ENCODE measurements around the gene ACOX1.

The ACOX1 gene

DNA sequence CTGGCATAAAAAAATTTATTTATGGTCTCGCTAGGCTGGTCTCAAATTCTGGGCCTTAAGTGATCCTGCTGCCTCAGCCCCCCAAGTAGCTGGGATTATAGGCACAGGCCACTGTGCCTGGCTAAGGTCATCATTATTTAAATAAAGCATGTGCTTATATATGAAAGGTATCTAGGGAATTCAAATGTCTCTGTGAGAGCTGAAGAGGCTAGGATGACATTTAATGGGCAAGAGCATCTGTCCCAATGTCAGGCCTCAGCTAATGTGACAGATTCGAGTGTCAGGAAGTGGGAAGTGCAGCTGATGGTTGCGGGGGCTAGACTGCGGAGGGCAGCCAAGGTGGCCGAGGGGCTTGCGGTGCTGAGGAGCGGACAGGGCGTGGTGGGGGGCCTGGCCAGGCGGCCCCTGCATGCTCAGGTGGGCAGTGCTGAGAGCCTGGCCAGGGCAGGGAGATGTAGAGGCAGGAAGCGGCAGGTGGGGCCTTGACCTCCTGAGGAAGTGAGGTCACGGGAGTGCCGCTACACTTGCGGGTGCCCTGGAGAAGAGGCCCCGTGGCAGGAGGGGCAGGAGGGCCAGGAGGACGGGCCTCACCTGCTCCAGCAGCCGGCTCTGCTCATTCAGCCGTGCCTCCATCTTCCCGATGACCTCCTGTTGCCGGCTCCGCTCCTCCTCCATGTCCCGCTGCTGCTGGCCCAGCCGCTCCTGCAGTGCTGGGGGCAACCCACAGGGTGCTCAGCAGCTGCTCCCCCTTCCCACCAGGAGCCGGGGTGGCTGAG, 61.6 kb downstream of the ACOX1 start:
- no peak for TF ChIP-seq CTCF (IDR thresholded peaks at IDR 0.05; ENCODE audit: low read depth, low read length)
- no peak for DNase-seq (ENCODE audit: low read depth in 2 of 2)
- H3K4me3 ChIP-seq (replicated peaks in 1 of 2; ENCODE audit: low read depth in 2 of 2, low read length in 2 of 2): no peak overlapping the region

- no peak for DNase-seq (ENCODE audit: low read depth in 2 of 2)
- H3K4me3 ChIP-seq (replicated peaks in 1 of 2; ENCODE audit: low read depth in 2 of 2, low read length in 2 of 2): no peak overlapping the region
- TF ChIP-seq CTCF (IDR thresholded peaks at IDR 0.05; ENCODE audit: low read depth, low read length): no peak
These were observed 63.7 kb downstream of the ACOX1 start for GRCh38 chr17:75915268-75915667.

DNA sequence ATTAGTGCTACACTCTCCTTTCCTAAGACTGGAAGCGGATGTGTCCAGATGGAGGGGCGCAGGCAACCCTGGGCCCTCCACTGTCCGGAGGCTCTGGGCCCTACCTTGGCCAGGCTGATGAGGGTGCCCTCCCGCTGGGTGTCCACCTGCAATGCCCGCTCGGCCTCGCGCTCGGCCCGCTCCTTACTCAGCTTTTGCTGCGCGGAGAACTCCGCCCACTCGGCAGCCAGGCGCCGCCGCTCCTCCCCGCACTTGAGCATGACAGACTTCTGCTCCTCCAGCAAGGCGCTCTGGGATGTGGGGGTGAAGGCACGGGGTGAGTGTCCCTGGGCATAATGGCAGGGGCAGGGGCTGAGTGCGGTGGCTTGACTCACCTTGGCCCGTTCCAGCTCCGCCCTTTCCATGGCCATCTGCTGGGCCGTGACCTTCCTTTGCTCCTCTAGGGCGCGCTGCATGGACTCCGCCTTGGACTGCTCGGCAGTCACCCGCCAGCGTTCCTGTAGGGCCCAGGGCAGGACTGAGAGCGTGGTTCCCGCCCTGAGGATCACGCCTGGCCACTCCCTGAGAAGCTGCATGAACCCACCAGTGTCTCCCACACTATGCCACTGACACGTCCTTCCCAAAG, 64.2 kb downstream of the ACOX1 start:
- TF ChIP-seq CTCF (IDR thresholded peaks at IDR 0.05; ENCODE audit: low read depth, low read length): no peak
- DNase-seq (ENCODE audit: low read depth in 2 of 2): no peak
- no peak overlapping the region for H3K4me3 ChIP-seq (replicated peaks in 1 of 2; ENCODE audit: low read depth in 2 of 2, low read length in 2 of 2)

DNA sequence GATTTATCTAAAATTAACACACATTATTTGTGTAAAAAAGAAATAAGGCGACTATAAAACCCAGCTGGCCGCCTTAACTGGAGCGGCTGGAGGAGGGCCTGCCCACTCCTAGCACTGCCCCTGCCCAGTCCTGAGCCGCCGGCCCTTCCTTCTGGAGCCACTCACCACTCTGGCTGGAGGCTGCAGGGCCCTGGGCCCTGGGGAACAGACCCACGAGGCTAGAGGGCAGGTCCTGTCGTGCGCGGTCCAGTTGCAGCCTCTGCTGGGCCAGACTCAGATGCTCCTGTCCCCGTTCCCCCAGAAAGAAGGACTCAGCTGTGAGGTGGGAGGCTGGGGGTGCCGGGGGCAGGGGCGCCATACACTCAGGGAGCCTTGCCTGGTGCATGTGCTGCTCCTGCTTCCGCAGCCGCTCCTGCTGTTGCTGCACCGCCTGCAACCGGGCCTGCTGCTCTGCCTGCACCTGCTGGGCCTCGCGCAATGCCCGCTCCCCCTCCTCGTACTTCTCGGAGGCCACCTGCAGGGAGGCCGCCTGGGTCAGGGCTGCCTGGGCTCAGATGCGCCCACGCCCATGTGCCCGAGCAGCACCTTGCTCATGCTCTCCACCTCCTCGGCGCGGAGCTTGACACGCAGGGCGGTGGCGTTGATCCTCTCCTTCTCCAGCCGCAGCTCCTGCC, 65.3 kb downstream of the ACOX1 start:
- DNase-seq (ENCODE audit: low read depth in 2 of 2): no peak
- no peak overlapping the region for H3K4me3 ChIP-seq (replicated peaks in 1 of 2; ENCODE audit: low read depth in 2 of 2, low read length in 2 of 2)
- TF ChIP-seq CTCF (IDR thresholded peaks at IDR 0.05; ENCODE audit: low read depth, low read length): no peak

- DNase-seq (ENCODE audit: low read depth in 2 of 2): no peak
- no peak overlapping the region for H3K4me3 ChIP-seq (replicated peaks in 1 of 2; ENCODE audit: low read depth in 2 of 2, low read length in 2 of 2)
- TF ChIP-seq CTCF (IDR thresholded peaks at IDR 0.05; ENCODE audit: low read depth, low read length): no peak
These were observed 68.3 kb downstream of the ACOX1 start for GRCh38 chr17:75910699-75911098.

GRCh38 chr17:75909812-75910274, 69.1 kb downstream of the ACOX1 start:
- TF ChIP-seq CTCF (IDR thresholded peaks at IDR 0.05; ENCODE audit: low read depth, low read length): no peak
- H3K4me3 ChIP-seq (replicated peaks in 1 of 2; ENCODE audit: low read depth in 2 of 2, low read length in 2 of 2): no peak overlapping the region
- DNase-seq (ENCODE audit: low read depth in 2 of 2): peak in 1 of 2 donors; percentile 28

Measured in cardiac fibroblast (primary cell).